IPS-15b (cell line): ENCODE measurements around the gene PARVB.

ENCODE experiments used
- H3K27me3 ChIP-seq: one replicate; pipeline ENCODE4 v1.6.1; 2013; ENCODE audit warnings: low read length; ENCODE audit not compliant: control insufficient read depth, insufficient read depth
- H3K36me3 ChIP-seq: one replicate; pipeline ENCODE4 v1.6.1; 2013; ENCODE audit warnings: low read length; ENCODE audit not compliant: control insufficient read depth, insufficient read depth
- H3K4me1 ChIP-seq: one replicate; pipeline ENCODE4 v1.6.1; 2013; ENCODE audit warnings: mild to moderate bottlenecking, low read length; ENCODE audit not compliant: control insufficient read depth, insufficient read depth
- H3K4me3 ChIP-seq: one replicate; pipeline ENCODE4 v1.5.1; 2013; ENCODE audit warnings: low read depth, low read length
- H3K9ac ChIP-seq: one replicate; pipeline ENCODE4 v1.6.1; 2013; ENCODE audit warnings: low read depth, mild to moderate bottlenecking, low read length
- H3K9me3 ChIP-seq: one replicate; pipeline ENCODE4 v1.6.1; 2013; ENCODE audit warnings: mild to moderate bottlenecking, low read length; ENCODE audit not compliant: control insufficient read depth, insufficient read depth

Gene PARVB

GRCh38 chr22:44151676-44152075 is 127.6 kb downstream of the PARVB start:
- Histone ChIP-seq H3K9ac (no peak overlapping the region), H3K4me1 (peaks cover 20% of the 10 kb centered on the region), H3K9me3 (no peaks in the 10 kb centered on the region), H3K27me3 (no peaks in the 10 kb centered on the region), H3K36me3 (no peaks in the 10 kb centered on the region), H3K4me3 (no peak overlapping the region)

- no peak overlapping the region for H3K4me3 ChIP-seq
- H3K36me3 ChIP-seq = no peaks in the 10 kb centered on the region
- no peaks in the 10 kb centered on the region for H3K9me3 ChIP-seq
- H3K4me1 ChIP-seq = peaks cover 1% of the 10 kb centered on the region
- H3K27me3 ChIP-seq = no peaks in the 10 kb centered on the region
- H3K9ac ChIP-seq = no peak overlapping the region
Observed at GRCh38 chr22:44153710-44154109, 129.6 kb downstream of the PARVB start.

- Histone ChIP-seq H3K4me3 (no peak overlapping the region), H3K36me3 (no peaks in the 10 kb centered on the region), H3K9ac (no peak overlapping the region), H3K27me3 (no peaks in the 10 kb centered on the region), H3K9me3 (no peaks in the 10 kb centered on the region), H3K4me1 (no peaks in the 10 kb centered on the region)
Observed at GRCh38 chr22:44154436-44154942, 130.4 kb downstream of the PARVB start.

DNA sequence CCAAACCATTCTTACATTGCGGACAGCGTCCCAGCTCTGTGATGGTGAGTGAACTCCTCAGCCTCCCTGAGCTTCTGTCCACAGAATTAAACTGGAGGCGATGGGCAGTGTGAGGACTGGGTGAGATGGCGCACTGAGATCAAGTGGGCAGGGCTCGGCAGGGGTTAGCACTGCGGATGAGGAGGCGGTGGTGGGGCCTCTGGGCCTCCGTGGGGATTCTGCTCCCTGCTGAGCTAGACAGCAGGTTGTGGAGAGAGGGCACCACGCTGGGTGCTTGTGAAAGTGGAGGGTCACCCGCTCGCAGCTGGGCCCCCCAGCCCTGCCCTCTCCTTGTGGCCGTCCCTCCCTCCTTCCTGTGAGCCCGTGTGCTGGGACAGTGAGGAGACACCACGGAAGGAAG is 131.0 kb downstream of the PARVB start:
- no peaks in the 10 kb centered on the region for H3K36me3 ChIP-seq
- no peak overlapping the region for H3K4me3 ChIP-seq
- no peaks in the 10 kb centered on the region for H3K9me3 ChIP-seq
- H3K9ac ChIP-seq = no peak overlapping the region
- no peaks in the 10 kb centered on the region for H3K4me1 ChIP-seq
- H3K27me3 ChIP-seq = no peaks in the 10 kb centered on the region

GRCh38 chr22:44157916-44158618 is 134.0 kb downstream of the PARVB start:
- Histone ChIP-seq H3K9me3 (no peaks in the 10 kb centered on the region), H3K9ac (no peak overlapping the region), H3K27me3 (no peaks in the 10 kb centered on the region), H3K4me3 (no peak overlapping the region), H3K36me3 (no peaks in the 10 kb centered on the region), H3K4me1 (no peaks in the 10 kb centered on the region)

GRCh38 chr22:44158816-44159215 is 134.7 kb downstream of the PARVB start:
- no peak overlapping the region for H3K4me3 ChIP-seq
- no peaks in the 10 kb centered on the region for H3K4me1 ChIP-seq
- peak overlapping the region; percentile 24 for H3K9ac ChIP-seq
- H3K9me3 ChIP-seq = no peaks in the 10 kb centered on the region
- no peaks in the 10 kb centered on the region for H3K36me3 ChIP-seq
- H3K27me3 ChIP-seq = no peaks in the 10 kb centered on the region

GRCh38 chr22:44159221-44159620 is 135.1 kb downstream of the PARVB start:
- Histone ChIP-seq H3K36me3 (no peaks in the 10 kb centered on the region), H3K9me3 (no peaks in the 10 kb centered on the region), H3K4me1 (no peaks in the 10 kb centered on the region), H3K27me3 (no peaks in the 10 kb centered on the region), H3K9ac (peak overlapping the region; percentile 24), H3K4me3 (no peak overlapping the region)

DNA sequence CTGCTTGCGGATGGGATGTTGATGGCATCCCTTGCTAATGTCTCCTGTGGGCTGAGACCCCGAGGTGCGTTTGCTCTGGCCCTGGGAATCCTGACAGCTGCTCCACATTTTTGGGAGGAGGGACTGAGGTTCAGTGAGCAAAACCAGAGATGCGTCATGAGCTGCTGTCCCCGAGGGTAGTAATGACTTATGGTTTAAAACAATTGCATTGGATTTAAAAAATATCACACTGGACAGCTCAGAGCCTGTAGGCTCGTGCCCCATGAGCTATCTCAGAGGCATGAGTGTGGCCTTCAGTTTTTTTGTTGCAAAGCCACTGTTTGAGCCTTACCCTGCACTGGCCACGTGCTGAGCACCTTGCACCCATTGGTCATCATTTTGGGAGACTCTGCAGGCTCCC is 135.7 kb downstream of the PARVB start:
- Histone ChIP-seq H3K36me3 (no peaks in the 10 kb centered on the region), H3K4me3 (no peak overlapping the region), H3K9ac (no peak overlapping the region), H3K9me3 (no peaks in the 10 kb centered on the region), H3K27me3 (no peaks in the 10 kb centered on the region), H3K4me1 (no peaks in the 10 kb centered on the region)

DNA sequence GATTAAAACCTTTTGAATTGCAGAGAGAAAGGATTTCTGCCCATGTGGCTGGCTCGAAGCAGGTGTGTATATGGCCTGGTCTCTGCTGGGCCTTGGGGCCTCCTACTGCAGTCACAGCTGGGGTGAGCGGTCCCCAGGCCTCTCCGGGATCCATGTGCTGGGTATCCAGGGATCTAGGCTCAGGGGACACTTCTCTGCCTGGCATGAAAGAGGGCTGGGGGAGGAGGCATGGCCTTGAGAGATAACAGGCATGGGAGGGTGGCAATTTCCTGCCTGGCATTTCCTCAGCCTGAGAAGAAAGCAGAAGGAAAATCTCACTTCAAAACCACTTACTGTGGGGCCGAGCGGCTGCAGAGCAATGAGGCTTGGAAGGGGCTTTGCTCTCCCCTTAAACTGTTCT is 136.3 kb downstream of the PARVB start:
- no peaks in the 10 kb centered on the region for H3K36me3 ChIP-seq

GRCh38 chr22:44161673-44162072 is 137.6 kb downstream of the PARVB start:
- H3K36me3 ChIP-seq = no peaks in the 10 kb centered on the region
- H3K27me3 ChIP-seq = no peaks in the 10 kb centered on the region
- no peaks in the 10 kb centered on the region for H3K4me1 ChIP-seq
- no peak overlapping the region for H3K9ac ChIP-seq
- no peak overlapping the region for H3K4me3 ChIP-seq
- H3K9me3 ChIP-seq = no peaks in the 10 kb centered on the region

More for the DNA sequence above, 136.3 kb downstream of the PARVB start:
- Histone ChIP-seq H3K27me3 (no peaks in the 10 kb centered on the region), H3K4me3 (no peak overlapping the region), H3K4me1 (no peaks in the 10 kb centered on the region), H3K9ac (no peak overlapping the region), H3K9me3 (no peaks in the 10 kb centered on the region)

GRCh38 chr22:44162960-44163359 is 138.9 kb downstream of the PARVB start:
- Histone ChIP-seq H3K36me3 (no peaks in the 10 kb centered on the region), H3K9me3 (no peaks in the 10 kb centered on the region), H3K4me3 (no peak overlapping the region), H3K9ac (no peak overlapping the region), H3K27me3 (no peaks in the 10 kb centered on the region), H3K4me1 (no peaks in the 10 kb centered on the region)

DNA sequence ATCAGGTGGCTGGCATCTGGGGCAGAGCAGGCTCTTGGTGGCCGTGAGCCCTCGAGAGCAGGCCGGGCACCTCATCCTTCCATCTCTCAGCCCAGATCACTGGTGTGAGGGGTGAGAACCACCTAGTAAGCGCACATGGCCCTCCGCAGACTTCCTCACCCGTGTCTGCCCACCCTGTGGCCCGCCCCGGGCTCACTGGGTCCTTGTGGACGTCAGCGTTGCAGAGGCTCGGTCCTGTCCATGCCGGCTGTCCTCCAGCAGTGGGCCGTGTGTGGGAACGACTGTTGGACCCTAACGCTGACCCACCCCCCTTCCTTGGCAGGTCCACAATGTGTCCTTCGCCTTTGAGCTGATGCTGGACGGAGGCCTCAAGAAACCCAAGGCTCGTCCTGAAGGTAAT is 139.4 kb downstream of the PARVB start:
- H3K27me3 ChIP-seq = no peaks in the 10 kb centered on the region
- H3K9me3 ChIP-seq = no peaks in the 10 kb centered on the region
- no peak overlapping the region for H3K9ac ChIP-seq
- no peaks in the 10 kb centered on the region for H3K36me3 ChIP-seq
- H3K4me3 ChIP-seq = no peak overlapping the region
- no peaks in the 10 kb centered on the region for H3K4me1 ChIP-seq
